Astrocyte (in vitro differentiated cells and primary cell): ENCODE results near the gene SH3GL2. TPM values are rescaled to one million over a fixed set of nuclear protein-coding genes. Genes with fewer than 3 reads are reported as not detected.

Source experiments
- DNase-seq: peaks from one replicate; pipeline ENCODE4 v3.0.0-alpha.2; 2010; ENCODE audit warnings: low read depth
- FAIRE-seq: peaks from 2 replicates; lab custom pipeline; 2011; peaks lifted over from hg19 to GRCh38; lab: Jason Lieb, UNC
- H2AFZ ChIP-seq: 2 replicates; pipeline ENCODE4 v1.6.0; 2012; ENCODE audit warnings: low read depth, low read length, inconsistent platforms
- H3K27ac ChIP-seq: 2 replicates; pipeline ENCODE4 v1.5.1; 2011; ENCODE audit warnings: low read depth, low read length, inconsistent platforms
- H3K27me3 ChIP-seq: 2 replicates; pipeline ENCODE4 v1.6.0; 2011; ENCODE audit warnings: low read length, inconsistent platforms; ENCODE audit not compliant: insufficient read depth
- H3K36me3 ChIP-seq: 2 replicates; pipeline ENCODE4 v1.5.1; 2011; ENCODE audit warnings: low read length, inconsistent platforms; ENCODE audit not compliant: insufficient read depth
- H3K4me1 ChIP-seq: 2 replicates; pipeline ENCODE4 v1.5.1; 2011; ENCODE audit warnings: low read length, inconsistent platforms; ENCODE audit not compliant: insufficient read depth
- H3K4me2 ChIP-seq: 2 replicates; pipeline ENCODE4 v1.6.0; 2012; ENCODE audit warnings: low read length, inconsistent platforms
- H3K4me3 ChIP-seq: 2 replicates; pipeline ENCODE4 v1.5.1; 2011; ENCODE audit warnings: low read depth, mild to moderate bottlenecking, low read length, inconsistent platforms; ENCODE audit not compliant: insufficient read depth
- H3K79me2 ChIP-seq: 2 replicates; pipeline ENCODE4 v1.6.0; 2012; ENCODE audit warnings: mild to moderate bottlenecking, low read length, inconsistent platforms; ENCODE audit not compliant: insufficient read depth
- H3K9ac ChIP-seq: 2 replicates; pipeline ENCODE4 v1.6.0; 2012; ENCODE audit warnings: mild to moderate bottlenecking, low read length, inconsistent platforms
- H3K9me3 ChIP-seq: 2 replicates; pipeline ENCODE4 v1.5.1; 2012; ENCODE audit warnings: low read depth, mild to moderate bottlenecking, low read length, inconsistent platforms; ENCODE audit not compliant: insufficient read depth
- H4K20me1 ChIP-seq: 2 replicates; pipeline ENCODE4 v1.6.0; 2012; ENCODE audit warnings: low read length, inconsistent platforms; ENCODE audit not compliant: insufficient read depth
- H3K27ac Mint-ChIP-seq: one replicate; pipeline ENCODE4 v1.8.0; 2021; ENCODE audit warnings: mild to moderate bottlenecking, mixed read lengths; ENCODE audit not compliant: unreplicated experiment
- H3K27me3 Mint-ChIP-seq: one replicate; pipeline ENCODE4 v1.8.0; 2021; ENCODE audit warnings: low read depth, mixed read lengths; ENCODE audit not compliant: unreplicated experiment
- H3K36me3 Mint-ChIP-seq: one replicate; pipeline ENCODE4 v1.8.0; 2021; ENCODE audit warnings: low read depth, mixed read lengths; ENCODE audit not compliant: unreplicated experiment
- H3K4me1 Mint-ChIP-seq: one replicate; pipeline ENCODE4 v1.8.0; 2021; ENCODE audit warnings: low read depth, mixed read lengths; ENCODE audit not compliant: unreplicated experiment
- H3K4me3 Mint-ChIP-seq: one replicate; pipeline ENCODE4 v1.8.0; 2021; ENCODE audit warnings: mild to moderate bottlenecking, moderate library complexity, mixed read lengths; ENCODE audit not compliant: unreplicated experiment
- H3K9me3 Mint-ChIP-seq: one replicate; pipeline ENCODE4 v1.8.0; 2021; ENCODE audit warnings: mild to moderate bottlenecking, mixed read lengths; ENCODE audit not compliant: unreplicated experiment
- CTCF ChIP-seq: IDR thresholded peaks from 2 replicates; pipeline ENCODE4 v1.5.1; 2011; ENCODE audit warnings: low read depth, mild to moderate bottlenecking, inconsistent platforms, low read length, moderate library complexity; ENCODE audit not compliant: insufficient read depth
- EZH2 ChIP-seq: IDR thresholded peaks from 2 replicates; pipeline ENCODE4 v1.6.1; 2012; ENCODE audit warnings: mild to moderate bottlenecking, low read length, inconsistent platforms; ENCODE audit not compliant: insufficient read depth
- total RNA-seq: library from RNA; stranded (reverse); gene quantifications from 2 replicates; pipeline ENCODE4 v1.2.1, GENCODE V29; 2021

The SH3GL2 gene
- total RNA-seq, 1 donor from 2014 or later, result 0.16 TPM

DNA sequence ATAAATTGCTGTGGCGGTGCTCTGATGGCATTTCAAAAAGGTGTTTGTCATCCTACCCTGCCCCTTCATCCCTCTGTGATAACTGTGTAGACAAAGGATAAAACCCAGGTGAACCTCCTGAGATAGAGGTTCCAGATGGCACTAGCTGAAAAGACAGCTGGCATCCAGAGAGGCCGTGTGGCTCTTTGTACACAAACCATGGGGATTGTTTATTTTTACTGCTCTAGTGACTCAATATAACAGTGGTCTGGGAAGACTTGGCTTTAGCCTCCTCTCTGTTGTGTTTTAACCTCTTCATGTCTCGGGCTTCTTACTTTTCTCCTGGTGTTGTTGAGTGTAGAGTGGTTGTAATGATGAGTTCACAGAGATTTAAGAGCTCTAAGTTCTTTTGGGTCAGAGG, 48.8 kb downstream of the SH3GL2 start:
- TF ChIP-seq EZH2, result no peak
- no peak for TF ChIP-seq CTCF
- H3K4me3 ChIP-seq, result no peak overlapping the region
- no peak for FAIRE-seq
- no peaks in the 10 kb centered on the region for H3K79me2 ChIP-seq
- H3K4me2 ChIP-seq, result peak overlapping the region; percentile 36
- H4K20me1 ChIP-seq, result no peaks in the 10 kb centered on the region
- H3K36me3 ChIP-seq, result no peaks in the 10 kb centered on the region
- H3K4me1 Mint-ChIP-seq, result peaks cover 14% of the 10 kb centered on the region
- DNase-seq, result peak; percentile 16
- no peak overlapping the region for H3K9ac ChIP-seq
- H3K9me3 Mint-ChIP-seq, result no peaks in the 10 kb centered on the region
- no peaks in the 10 kb centered on the region for H3K9me3 ChIP-seq
- no peaks in the 10 kb centered on the region for H3K36me3 Mint-ChIP-seq
- no peaks in the 10 kb centered on the region for H3K27me3 Mint-ChIP-seq
- H3K27ac ChIP-seq, result no peak overlapping the region
- peaks cover 19% of the 10 kb centered on the region for H3K4me1 ChIP-seq
- no peaks in the 10 kb centered on the region for H3K27me3 ChIP-seq
- H3K4me3 Mint-ChIP-seq, result no peak overlapping the region
- no peak overlapping the region for H3K27ac Mint-ChIP-seq
- H2AFZ ChIP-seq, result no peak overlapping the region

- DNase-seq (no peak), FAIRE-seq (no peak)
- Mint-ChIP-seq H3K27me3 (no peaks in the 10 kb centered on the region), H3K9me3 (no peaks in the 10 kb centered on the region), H3K27ac (no peak overlapping the region), H3K4me1 (peaks cover 14% of the 10 kb centered on the region), H3K36me3 (no peaks in the 10 kb centered on the region), H3K4me3 (no peak overlapping the region)
- H3K79me2 ChIP-seq, result no peaks in the 10 kb centered on the region
- no peaks in the 10 kb centered on the region for H3K36me3 ChIP-seq
- H3K9me3 ChIP-seq, result no peaks in the 10 kb centered on the region
- peaks cover 19% of the 10 kb centered on the region for H3K4me1 ChIP-seq
- no peak overlapping the region for H3K4me3 ChIP-seq
- H3K4me2 ChIP-seq, result no peak overlapping the region
- H3K9ac ChIP-seq, result no peak overlapping the region
- no peak overlapping the region for H3K27ac ChIP-seq
- TF ChIP-seq CTCF (no peak), EZH2 (no peak)
- no peak overlapping the region for H2AFZ ChIP-seq
- H4K20me1 ChIP-seq, result no peaks in the 10 kb centered on the region
- H3K27me3 ChIP-seq, result no peaks in the 10 kb centered on the region
These were observed 49.8 kb downstream of the SH3GL2 start for GRCh38 chr9:17628624-17629023.

DNA sequence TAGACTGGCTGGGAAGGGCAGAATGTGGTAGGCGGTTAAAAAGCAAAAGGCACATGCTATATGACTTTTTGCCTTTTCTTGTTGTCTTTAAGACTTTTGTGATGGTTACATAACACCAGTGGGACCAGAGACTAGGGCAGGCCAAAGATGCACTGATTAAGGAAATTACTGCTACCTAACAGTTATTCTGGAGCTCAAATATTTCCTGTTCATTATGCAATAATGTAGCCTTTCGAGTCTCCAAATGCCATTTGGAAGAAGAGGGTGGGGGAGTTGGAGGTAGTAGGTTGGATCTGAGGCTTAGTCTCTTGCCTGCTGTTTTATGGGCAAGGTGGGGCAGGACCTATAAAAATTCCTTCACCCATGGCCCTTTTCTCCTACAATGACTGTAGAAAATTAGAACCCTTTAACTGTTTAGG, 51.7 kb downstream of the SH3GL2 start:
- Mint-ChIP-seq H3K4me3 (no peak overlapping the region), H3K27me3 (peaks cover 4% of the 10 kb centered on the region), H3K4me1 (peaks cover 9% of the 10 kb centered on the region), H3K9me3 (peaks cover 4% of the 10 kb centered on the region), H3K36me3 (no peaks in the 10 kb centered on the region), H3K27ac (no peak overlapping the region)
- Histone ChIP-seq H3K9ac (no peak overlapping the region), H3K4me2 (peak overlapping the region; percentile 65), H2AFZ (no peak overlapping the region), H3K79me2 (no peaks in the 10 kb centered on the region), H3K4me1 (peaks cover 15% of the 10 kb centered on the region), H3K4me3 (no peak overlapping the region), H3K27ac (no peak overlapping the region), H3K27me3 (no peaks in the 10 kb centered on the region), H3K36me3 (no peaks in the 10 kb centered on the region), H4K20me1 (no peaks in the 10 kb centered on the region), H3K9me3 (no peaks in the 10 kb centered on the region)
- TF ChIP-seq EZH2, result no peak
- TF ChIP-seq CTCF, result no peak
- DNase-seq (no peak), FAIRE-seq (no peak)
